Common myeloid progenitor, CD34-positive (primary cell): ENCODE data around the gene INSM2.

Source experiments
- CTCF ChIA-PET: fragments of 350-600 bp; sonication (Branson Sonifier 250); formaldehyde crosslinking; loops from one replicate; lab custom pipeline; 2021; ENCODE audit warnings: antibody characterized with exemption; lab: Charles Lee
- POLR2A ChIA-PET: fragments of 350-600 bp; sonication (Branson Sonifier 250); formaldehyde crosslinking; loops from one replicate; lab custom pipeline; 2021; ENCODE audit warnings: antibody characterized with exemption; lab: Charles Lee
- DNase-seq, 3 donors: peaks; one replicate each; pipeline versions ENCODE4 v3.0.0 to v3.0.0-alpha.2; 2013
- H3K27ac ChIP-seq, 2 experiments: 1 replicate in 1 of 2; 2 replicates in 1 of 2; pipeline ENCODE4 v1.7.0; 2013; ENCODE audit warnings: inconsistent platforms in 2 of 2, low read length in 2 of 2, mild to moderate bottlenecking in 2 of 2, low read depth in 1 of 2, moderate library complexity in 1 of 2; ENCODE audit not compliant: severe bottlenecking in 2 of 2, insufficient read depth in 1 of 2, poor library complexity in 1 of 2
- H3K27me3 ChIP-seq, 5 experiments: replicated peaks in 2 of 5; 1 replicate in 3 of 5; 2 replicates in 2 of 5; pipeline versions ENCODE4 v1.6.1 to v1.7.0; 2013; ENCODE audit warnings: low read length in 4 of 5, mild to moderate bottlenecking in 2 of 5, moderate library complexity in 2 of 5, inconsistent platforms in 1 of 5; ENCODE audit not compliant: insufficient read depth in 5 of 5, control insufficient read depth in 4 of 5
- H3K36me3 ChIP-seq, 4 experiments: 1 replicate in 2 of 4; 2 replicates in 2 of 4; pipeline versions ENCODE4 v1.6.1 to v1.7.0; 2013; ENCODE audit warnings: low read length in 3 of 4, control low read depth in 1 of 4, mild to moderate bottlenecking in 1 of 4; ENCODE audit not compliant: control insufficient read depth in 4 of 4, insufficient read depth in 4 of 4
- H3K4me1 ChIP-seq, 4 experiments: 1 replicate in 3 of 4; 2 replicates in 1 of 4; pipeline versions ENCODE4 v1.6.1 to v1.7.1; 2013; ENCODE audit warnings: low read length in 3 of 4, mild to moderate bottlenecking in 3 of 4, control low read depth in 1 of 4, inconsistent platforms in 1 of 4, moderate library complexity in 1 of 4; ENCODE audit not compliant: control insufficient read depth in 4 of 4, insufficient read depth in 4 of 4; ENCODE audit errors: control extremely low read depth in 1 of 4
- H3K4me3 ChIP-seq, 7 experiments: 1 replicate in 4 of 7; 2 replicates in 3 of 7; pipeline versions ENCODE4 v1.5.1 to v1.7.0; 2013; ENCODE audit warnings: mild to moderate bottlenecking in 7 of 7, low read length in 6 of 7, moderate library complexity in 6 of 7, inconsistent platforms in 2 of 7, low read depth in 2 of 7, control low read depth in 1 of 7; ENCODE audit not compliant: insufficient read depth in 4 of 7, control insufficient read depth in 1 of 7; ENCODE audit errors: extremely low read depth in 1 of 7
- H3K9me3 ChIP-seq, 5 experiments: 1 replicate in 4 of 5; 2 replicates in 1 of 5; pipeline versions ENCODE4 v1.6.1 to v1.7.1; 2013; ENCODE audit warnings: low read length in 4 of 5, mild to moderate bottlenecking in 2 of 5, inconsistent platforms in 1 of 5, low read depth in 1 of 5, moderate library complexity in 1 of 5; ENCODE audit not compliant: control insufficient read depth in 4 of 5, insufficient read depth in 2 of 5; ENCODE audit errors: control extremely low read depth in 1 of 5
- WGBS: methylation state at CpG from one replicate; pipeline ENCODE4 v1.1.5; 2013; ENCODE audit not compliant: insufficient coverage; 5-methylcytosine and 5-hydroxymethylcytosine counted together

Gene INSM2

DNA sequence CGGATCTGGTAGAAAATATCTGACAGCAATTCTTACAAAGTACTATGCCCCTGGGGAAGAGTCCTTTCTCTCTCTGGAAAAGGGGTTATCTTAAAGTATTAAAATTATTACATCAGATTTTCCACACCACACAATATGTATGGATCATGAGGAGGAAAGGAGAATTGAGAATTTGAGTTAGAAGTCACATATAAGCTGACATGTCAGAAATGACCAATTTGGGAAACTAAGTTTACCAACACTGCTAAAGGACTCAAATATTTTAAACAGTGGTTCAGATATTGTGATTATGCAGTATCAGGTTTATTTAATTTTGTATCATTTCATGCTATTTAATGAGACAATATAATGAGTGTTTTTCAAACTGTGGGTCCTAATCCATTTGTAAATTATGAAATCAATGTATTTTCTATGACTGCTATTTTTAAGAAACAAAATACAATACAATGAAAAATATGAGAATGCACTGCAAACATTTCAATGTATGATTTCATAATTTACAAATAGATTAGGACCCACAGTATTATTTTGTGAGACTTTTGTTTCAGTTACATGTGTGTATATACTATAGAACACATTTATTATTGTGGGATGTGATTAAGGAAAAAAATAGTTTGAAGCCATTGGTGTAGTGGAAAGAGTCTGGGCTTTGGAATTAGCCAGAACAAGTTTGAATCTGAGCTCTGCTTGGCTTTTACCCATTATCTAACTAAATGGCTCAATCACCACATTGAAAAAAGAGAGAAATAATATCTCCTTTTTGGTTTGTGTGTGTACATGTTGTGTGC, 1.8 kb upstream of the INSM2 start:
- Histone ChIP-seq H3K36me3 (no peaks in the 10 kb centered on the region), H3K27ac (no peak overlapping the region), H3K4me1 (peaks cover 3 to 29% (median 28%) of the 10 kb centered on the region in 4 experiments), H3K9me3 (no peaks in the 10 kb centered on the region), H3K4me3 (no peak overlapping the region), H3K27me3 (peaks cover 34 to 88% (median 46%) of the 10 kb centered on the region in 5 experiments)
- ChIA-PET CTCF (no interaction called here), POLR2A (no interaction called here)
- WGBS: 60% methylated on average over 1 of the region's 1 CpG
- no peak for DNase-seq

DNA sequence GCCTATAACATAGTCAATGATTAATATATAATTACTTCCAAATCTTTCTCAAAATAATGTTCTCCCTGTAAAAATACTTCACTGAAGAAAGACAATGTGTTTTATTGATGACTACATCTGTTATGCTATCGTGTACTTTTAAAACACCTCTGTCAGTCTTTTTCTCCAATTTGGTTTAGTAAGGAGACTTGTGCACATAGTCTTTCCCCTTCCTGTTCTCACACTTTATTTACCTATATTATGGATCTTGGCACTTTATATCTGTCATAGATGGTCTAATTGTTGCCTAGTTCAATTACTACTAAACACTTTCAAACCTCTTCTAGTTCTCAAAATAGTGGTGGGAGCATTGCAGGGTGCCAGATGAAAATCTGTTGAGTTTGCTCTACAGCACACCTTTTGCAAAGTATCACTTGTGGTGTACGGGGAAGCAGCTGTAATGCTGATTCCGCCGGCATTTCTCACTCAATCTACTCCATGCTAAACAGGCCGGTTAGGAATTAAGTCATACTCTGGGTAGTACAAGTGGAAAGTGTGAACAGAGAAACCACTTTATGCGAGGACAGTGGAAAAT, 1.1 kb upstream of the INSM2 start:
- Histone ChIP-seq H3K27ac (no peak overlapping the region), H3K36me3 (no peaks in the 10 kb centered on the region), H3K9me3 (no peaks in the 10 kb centered on the region), H3K27me3 (peaks cover 34 to 86% (median 46%) of the 10 kb centered on the region in 5 experiments), H3K4me1 (peaks cover 3 to 29% (median 28%) of the 10 kb centered on the region in 4 experiments), H3K4me3 (peak overlapping the region in 6 of 7 experiments; percentile 47 to 76 (median 68))
- POLR2A ChIA-PET: no interaction called here
- WGBS: 0% methylated on average over 1 of the region's 6 CpGs
- CTCF ChIA-PET: no interaction called here
- peak in 2 of 3 donors; percentile 25 to 36 for DNase-seq

DNA sequence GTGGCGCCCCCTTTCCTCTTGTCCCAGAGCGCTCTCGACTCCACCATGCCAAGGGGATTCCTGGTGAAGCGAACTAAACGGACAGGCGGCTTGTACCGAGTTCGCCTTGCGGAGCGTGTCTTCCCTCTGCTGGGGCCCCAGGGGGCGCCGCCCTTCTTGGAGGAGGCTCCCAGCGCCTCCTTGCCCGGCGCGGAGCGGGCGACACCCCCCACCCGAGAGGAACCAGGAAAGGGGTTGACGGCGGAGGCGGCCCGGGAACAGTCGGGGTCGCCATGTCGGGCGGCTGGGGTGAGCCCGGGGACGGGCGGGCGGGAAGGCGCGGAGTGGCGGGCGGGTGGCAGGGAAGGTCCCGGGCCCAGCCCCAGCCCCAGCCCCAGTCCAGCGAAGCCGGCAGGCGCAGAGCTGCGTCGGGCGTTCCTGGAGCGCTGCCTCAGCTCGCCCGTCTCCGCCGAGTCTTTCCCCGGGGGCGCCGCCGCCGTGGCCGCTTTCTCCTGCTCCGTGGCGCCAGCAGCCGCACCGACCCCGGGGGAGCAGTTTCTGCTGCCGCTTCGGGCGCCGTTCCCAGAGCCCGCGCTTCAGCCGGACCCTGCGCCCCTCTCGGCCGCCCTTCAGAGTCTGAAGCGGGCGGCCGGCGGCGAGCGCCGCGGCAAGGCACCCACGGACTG, 376 bp downstream of the INSM2 start:
- H3K9me3 ChIP-seq: no peaks in the 10 kb centered on the region
- H3K27ac ChIP-seq: no peak overlapping the region
- peaks cover 0 to under 1% (median 0%) of the 10 kb centered on the region in 4 experiments for H3K36me3 ChIP-seq
- WGBS: 2% methylated on average over 53 of the region's 77 CpGs
- peaks cover 3 to 29% (median 28%) of the 10 kb centered on the region in 4 experiments for H3K4me1 ChIP-seq
- H3K27me3 ChIP-seq: peaks cover 27 to 76% (median 43%) of the 10 kb centered on the region in 5 experiments
- H3K4me3 ChIP-seq: peak overlapping the region; percentile 42 to 76 (median 66)
- peak in 1 of 3 donors; percentile 16 for DNase-seq
- CTCF ChIA-PET: no interaction called here
- POLR2A ChIA-PET: no interaction called here

DNA sequence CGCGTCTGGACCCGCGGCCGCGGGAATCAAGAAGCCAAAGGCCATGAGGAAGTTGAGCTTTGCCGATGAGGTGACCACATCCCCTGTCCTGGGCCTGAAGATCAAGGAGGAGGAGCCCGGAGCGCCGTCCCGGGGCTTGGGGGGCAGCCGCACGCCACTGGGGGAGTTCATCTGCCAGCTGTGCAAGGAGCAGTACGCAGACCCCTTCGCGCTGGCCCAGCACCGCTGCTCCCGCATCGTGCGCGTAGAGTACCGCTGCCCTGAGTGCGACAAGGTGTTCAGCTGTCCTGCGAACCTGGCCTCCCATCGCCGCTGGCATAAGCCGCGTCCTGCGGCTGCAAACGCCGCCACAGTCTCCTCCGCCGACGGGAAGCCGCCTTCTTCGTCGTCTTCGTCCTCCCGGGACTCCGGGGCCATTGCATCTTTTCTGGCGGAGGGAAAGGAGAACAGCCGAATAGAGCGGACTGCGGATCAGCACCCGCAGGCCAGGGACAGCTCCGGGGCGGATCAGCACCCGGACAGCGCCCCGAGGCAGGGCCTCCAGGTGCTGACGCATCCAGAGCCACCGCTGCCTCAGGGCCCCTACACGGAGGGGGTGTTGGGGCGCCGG, 1.0 kb downstream of the INSM2 start:
- DNase-seq: peak; percentile 61 to 86 (median 85)
- Histone ChIP-seq H3K27ac (no peak overlapping the region), H3K4me3 (peak overlapping the region in 6 of 7 experiments; percentile 23 to 76 (median 65)), H3K27me3 (peaks cover 26 to 69% (median 38%) of the 10 kb centered on the region in 5 experiments), H3K9me3 (no peaks in the 10 kb centered on the region), H3K4me1 (peaks cover 3 to 29% (median 28%) of the 10 kb centered on the region in 4 experiments), H3K36me3 (peaks cover 0 to 3% (median 0%) of the 10 kb centered on the region in 4 experiments)
- WGBS: 2% methylated on average over 55 of the region's 55 CpGs
- CTCF ChIA-PET: no interaction called here
- POLR2A ChIA-PET: no interaction called here

DNA sequence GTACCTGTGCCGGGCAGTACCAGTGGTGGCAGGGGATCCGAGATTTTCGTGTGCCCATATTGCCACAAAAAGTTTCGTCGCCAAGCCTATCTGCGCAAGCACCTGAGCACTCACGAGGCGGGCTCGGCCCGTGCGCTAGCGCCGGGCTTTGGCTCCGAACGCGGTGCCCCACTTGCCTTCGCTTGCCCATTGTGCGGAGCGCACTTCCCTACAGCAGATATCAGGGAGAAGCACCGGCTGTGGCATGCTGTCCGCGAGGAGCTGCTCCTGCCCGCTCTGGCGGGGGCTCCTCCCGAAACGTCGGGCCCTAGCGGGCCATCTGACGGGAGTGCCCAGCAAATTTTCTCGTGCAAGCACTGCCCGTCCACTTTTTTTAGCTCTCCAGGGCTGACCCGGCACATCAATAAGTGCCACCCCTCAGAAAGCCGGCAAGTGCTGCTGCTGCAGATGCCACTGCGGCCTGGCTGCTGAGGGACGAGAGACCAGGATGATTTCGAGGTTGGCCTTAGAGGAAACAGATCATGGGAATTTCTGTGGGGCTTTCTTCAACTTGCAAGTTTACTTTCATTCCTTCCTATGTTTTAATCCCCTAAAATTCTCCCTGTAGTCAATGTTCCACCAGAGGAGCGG, 1.6 kb downstream of the INSM2 start:
- Histone ChIP-seq H3K4me1 (peaks cover 3 to 29% (median 28%) of the 10 kb centered on the region in 4 experiments), H3K36me3 (peaks cover 0 to 3% (median 0%) of the 10 kb centered on the region in 4 experiments), H3K27me3 (peaks cover 24 to 63% (median 34%) of the 10 kb centered on the region in 5 experiments), H3K9me3 (no peaks in the 10 kb centered on the region), H3K4me3 (peak overlapping the region in 5 of 7 experiments; percentile 27 to 73 (median 54)), H3K27ac (no peak overlapping the region)
- CTCF ChIA-PET: no interaction called here
- POLR2A ChIA-PET: no interaction called here
- WGBS: 6% methylated on average over 33 of the region's 37 CpGs
- DNase-seq: peak in 1 of 3 donors; percentile 9

DNA sequence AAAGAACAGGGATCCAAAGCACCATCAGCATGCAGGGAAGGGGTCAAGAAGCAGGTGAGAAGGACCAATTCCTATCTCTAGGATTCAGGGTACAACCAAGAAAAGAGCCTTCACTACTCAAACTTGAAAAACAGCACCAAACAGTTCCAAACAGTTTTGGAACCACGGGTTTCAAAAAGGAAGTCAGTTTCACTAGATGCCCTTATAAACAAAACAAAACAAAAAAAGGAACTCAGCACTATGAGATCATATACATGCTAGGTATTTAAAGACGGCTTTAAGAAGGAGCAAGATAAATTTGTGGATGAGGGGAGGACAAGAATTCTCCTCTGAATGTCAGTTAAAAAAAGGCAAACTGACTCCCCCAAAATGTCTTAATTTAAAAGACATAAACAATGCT, 6.0 kb downstream of the INSM2 start:
- no peaks in the 10 kb centered on the region for H3K9me3 ChIP-seq
- no peak overlapping the region for H3K27ac ChIP-seq
- H3K4me3 ChIP-seq: no peak overlapping the region
- H3K27me3 ChIP-seq: peaks cover 7 to 21% (median 13%) of the 10 kb centered on the region in 5 experiments
- CTCF ChIA-PET: no interaction called here
- H3K36me3 ChIP-seq: peaks cover 0 to 3% (median 0%) of the 10 kb centered on the region in 4 experiments
- no peak for DNase-seq
- POLR2A ChIA-PET: no interaction called here
- WGBS: no CpG with 5 or more reads among the region's 2 CpGs
- H3K4me1 ChIP-seq: peaks cover 0 to 9% (median 8%) of the 10 kb centered on the region in 4 experiments
